Adipose tissue (tissue), 3 donors: ENCODE data around the gene SIRPB2. TPM values are rescaled to one million over a fixed set of nuclear protein-coding genes. Genes with fewer than 3 reads are reported as not detected.

Experiments used
- H3K27ac ChIP-seq: one replicate; pipeline ENCODE4 v1.5.1; 2013; ENCODE audit warnings: low read depth, low read length
- WGBS, 3 donors: extraction: QIAGEN DNeasy Blood & Tissue Kit; methylation state at CpG; one replicate each; pipeline ENCODE4 v1.1.7; 2013; 5-methylcytosine and 5-hydroxymethylcytosine counted together
- polyA plus RNA-seq, 3 donors: library from polyadenylated mRNA; stranded (reverse); fragments of 200-250 nt; gene quantifications; one replicate each; pipeline ENCODE4 v1.2.3, GENCODE V29; 2013
- donor health status: healthy with polysubstance abuse.
- donor health status: Bipolar disorder and iron deficiency.
- donor health status: healthy.

The SIRPB2 gene
- 1 to 10 TPM in 2 of 3 donors, under 1 TPM in 1; 0.75 to 6.1 (median 3.6) TPM for polyA plus RNA-seq

- H3K27ac ChIP-seq, result peak within 1 kb of the TSS; percentile 44
- 35 to 73% (median 40%) methylated on average over 11 of the region's 11 CpGs for WGBS, 3 donors
These were observed at the start of gene SIRPB2 for GRCh38 chr20:1491281-1491840. Gene SIRPB2, minus strand, starts transcription at chr20:1491420. Its CDS starts 61 bp downstream, at chr20:1491359.

GRCh38 chr20:1539816-1540419, 48.7 kb upstream of the SIRPB2 start:
- WGBS, 3 donors, result 55 to 96% (median 90%) methylated on average over 1 of the region's 1 CpG
- H3K27ac ChIP-seq, result no peak overlapping the region

GRCh38 chr20:1538655-1539054, 47.4 kb upstream of the SIRPB2 start:
- no peak overlapping the region for H3K27ac ChIP-seq

- H3K27ac ChIP-seq, result no peak overlapping the region
- 34 to 58% (median 44%) methylated on average over 4 of the region's 4 CpGs for WGBS, 3 donors
These were observed 46.5 kb upstream of the SIRPB2 start for GRCh38 chr20:1537731-1538058.

- WGBS, 3 donors, result 54 to 66% (median 58%) methylated on average over 11 of the region's 11 CpGs
- H3K27ac ChIP-seq, result peak overlapping the region; percentile 41
These were observed 45.9 kb upstream of the SIRPB2 start for GRCh38 chr20:1536893-1537730.

GRCh38 chr20:1535420-1536175, 44.4 kb upstream of the SIRPB2 start:
- H3K27ac ChIP-seq, result no peak overlapping the region
- WGBS, 3 donors, result 58 to 81% (median 70%) methylated on average over 5 of the region's 5 CpGs

GRCh38 chr20:1534526-1534925, 43.3 kb upstream of the SIRPB2 start:
- no peak overlapping the region for H3K27ac ChIP-seq
- 44 to 69% (median 46%) methylated on average over 5 of the region's 5 CpGs for WGBS, 3 donors

- 70 to 85% (median 80%) methylated on average over 4 of the region's 4 CpGs for WGBS, 3 donors
- H3K27ac ChIP-seq, result no peak overlapping the region
These were observed 41.8 kb upstream of the SIRPB2 start for GRCh38 chr20:1533059-1533458.

GRCh38 chr20:1528811-1529210, 37.6 kb upstream of the SIRPB2 start:
- WGBS, 3 donors, result 10 to 55% (median 38%) methylated on average over 1 of the region's 1 CpG
- H3K27ac ChIP-seq, result no peak overlapping the region

- H3K27ac ChIP-seq, result no peak overlapping the region
These were observed 36.7 kb upstream of the SIRPB2 start for GRCh38 chr20:1527923-1528322.

GRCh38 chr20:1526896-1527295, 35.7 kb upstream of the SIRPB2 start:
- no peak overlapping the region for H3K27ac ChIP-seq

- no peak overlapping the region for H3K27ac ChIP-seq
- WGBS, 3 donors, result 80 to 90% (median 86%) methylated on average over 1 of the region's 1 CpG
These were observed 35.1 kb upstream of the SIRPB2 start for GRCh38 chr20:1526310-1526709.

- WGBS, 3 donors, result 8 to 35% (median 24%) methylated on average over 4 of the region's 4 CpGs
- no peak overlapping the region for H3K27ac ChIP-seq
These were observed 32.8 kb upstream of the SIRPB2 start for GRCh38 chr20:1524004-1524403.

- WGBS, 3 donors, result 62 to 77% (median 73%) methylated on average over 5 of the region's 5 CpGs
- no peak overlapping the region for H3K27ac ChIP-seq
These were observed 25.8 kb upstream of the SIRPB2 start for GRCh38 chr20:1517010-1517409.

- H3K27ac ChIP-seq, result no peak overlapping the region
- 66 to 94% (median 85%) methylated on average over 1 of the region's 1 CpG for WGBS, 3 donors
These were observed 22.6 kb upstream of the SIRPB2 start for GRCh38 chr20:1513801-1514200.

GRCh38 chr20:1509237-1509636, 18.0 kb upstream of the SIRPB2 start:
- no peak overlapping the region for H3K27ac ChIP-seq
- 23 to 41% (median 28%) methylated on average over 9 of the region's 9 CpGs for WGBS, 3 donors

GRCh38 chr20:1508574-1508973, 17.4 kb upstream of the SIRPB2 start:
- no peak overlapping the region for H3K27ac ChIP-seq

- WGBS, 3 donors, result 69 to 77% (median 75%) methylated on average over 3 of the region's 3 CpGs
- H3K27ac ChIP-seq, result no peak overlapping the region
These were observed 16.1 kb upstream of the SIRPB2 start for GRCh38 chr20:1507276-1507675.

GRCh38 chr20:1505871-1506270, 14.7 kb upstream of the SIRPB2 start:
- no peak overlapping the region for H3K27ac ChIP-seq
- 67 to 100% (median 78%) methylated on average over 1 of the region's 1 CpG for WGBS, 3 donors
